CD4-positive, alpha-beta T cell (primary cell): ENCODE measurements around the gene CPED1. TPM values are rescaled to one million over a fixed set of nuclear protein-coding genes. Genes with fewer than 3 reads are reported as not detected.

ENCODE experiments used
- ATAC-seq: fragments of 200-7000 bp; cut with Tn5 transposase; one replicate; pipeline ENCODE4 v1.10.0; 2022; ENCODE audit warnings: mild to moderate bottlenecking; ENCODE audit not compliant: poor library complexity
- CTCF ChIA-PET: fragments of 350-600 bp; sonication (Branson Sonifier 250); formaldehyde crosslinking; loops from one replicate; lab custom pipeline; 2021; ENCODE audit warnings: antibody characterized with exemption, inconsistent platforms; lab: Charles Lee
- POLR2A ChIA-PET: fragments of 350-600 bp; sonication (Branson Sonifier 250); formaldehyde crosslinking; loops from one replicate; lab custom pipeline; 2021; ENCODE audit warnings: antibody characterized with exemption, inconsistent platforms; lab: Charles Lee
- DNase-seq, 14 experiments: peaks; one replicate each; pipeline ENCODE4 v3.0.0-alpha.2; 2013 to 2020; ENCODE audit warnings: mixed read lengths in 2 of 14
- H3K27ac ChIP-seq, 2 donors: one replicate each; pipeline versions ENCODE4 v1.5.1 to v1.7.0; 2013; ENCODE audit warnings: low read length in 2 of 2, low read depth in 1 of 2, mild to moderate bottlenecking in 1 of 2
- H3K27me3 ChIP-seq, 2 experiments: 1 replicate in 1 of 2; 2 replicates in 1 of 2; pipeline versions ENCODE4 v1.6.1 to v1.7.0; 2013; ENCODE audit warnings: low read length in 2 of 2, control low read depth in 1 of 2, mild to moderate bottlenecking in 1 of 2, moderate library complexity in 1 of 2; ENCODE audit not compliant: insufficient read depth in 2 of 2, control insufficient read depth in 1 of 2
- H3K36me3 ChIP-seq: one replicate; pipeline ENCODE4 v1.6.1; 2013; ENCODE audit warnings: low read length, control low read depth; ENCODE audit not compliant: insufficient read depth
- H3K4me1 ChIP-seq: one replicate; pipeline ENCODE4 v1.6.1; 2013; ENCODE audit warnings: low read length, control low read depth; ENCODE audit not compliant: insufficient read depth
- H3K4me3 ChIP-seq: one replicate; pipeline ENCODE4 v1.5.1; 2013; ENCODE audit warnings: mild to moderate bottlenecking, low read length, moderate library complexity
- H3K9me3 ChIP-seq, 2 experiments: 1 replicate in 1 of 2; 2 replicates in 1 of 2; pipeline versions ENCODE4 v1.6.1 to v1.7.0; 2013; ENCODE audit warnings: low read length in 2 of 2, mild to moderate bottlenecking in 2 of 2, control low read depth in 1 of 2, moderate library complexity in 1 of 2; ENCODE audit not compliant: control insufficient read depth in 1 of 2, insufficient read depth in 1 of 2
- H3K27ac Mint-ChIP-seq: one replicate; pipeline ENCODE4 v1.8.0; 2020; ENCODE audit warnings: mixed read lengths
- H3K27me3 Mint-ChIP-seq: one replicate; pipeline ENCODE4 v1.8.0; 2021; ENCODE audit warnings: mixed read lengths
- H3K36me3 Mint-ChIP-seq: one replicate; pipeline ENCODE4 v1.8.0; 2021; ENCODE audit warnings: low read depth, mixed read lengths
- H3K4me1 Mint-ChIP-seq: one replicate; pipeline ENCODE4 v1.8.0; 2021; ENCODE audit warnings: low read depth, mixed read lengths
- H3K4me3 Mint-ChIP-seq: one replicate; pipeline ENCODE4 v1.8.0; 2020; ENCODE audit warnings: mild to moderate bottlenecking, mixed read lengths
- H3K9me3 Mint-ChIP-seq: one replicate; pipeline ENCODE4 v1.8.0; 2020; ENCODE audit warnings: mixed read lengths
- intact Hi-C, 2 experiments: fragments of 100-400 bp; cut with DNase I in 1 of 2; cut with micrococcal nuclease in 1 of 2; formaldehyde crosslinking; loops; one replicate each; pipeline versions ENCODE4 v1.15.1 to v1.9.0; 2023 to 2025; cut with DNase I, micrococcal nuclease
- total RNA-seq, 174 experiments: library from RNA in 2 of 174; stranded (reverse) in 2 of 174; gene quantifications; one replicate each; pipeline ENCODE4 v1.2.3 and lab custom pipeline; 2021 to 2026
- TF ChIP-seq, protein P1 (sequence below): fragments of 200-600 bp; IDR thresholded peaks from one replicate; pipeline ENCODE4 v1.8.0; 2022; ENCODE audit warnings: antibody characterized with exemption, mild to moderate bottlenecking

The CPED1 gene
- total RNA-seq, 2 experiments from 2014 or later: 0.08 to 0.19 TPM

- Histone ChIP-seq H3K4me1 (no peaks in the 10 kb centered on the region), H3K36me3 (no peaks in the 10 kb centered on the region), H3K27me3 (no peaks in the 10 kb centered on the region), H3K4me3 (no peak overlapping the region), H3K9me3 (no peaks in the 10 kb centered on the region), H3K27ac (no peak overlapping the region)
- intact Hi-C loops: no loop called here
- ATAC-seq (no peak), DNase-seq (no peak)
- no peaks in the 10 kb centered on the region for H3K4me1 Mint-ChIP-seq
- H3K27ac Mint-ChIP-seq: no peak overlapping the region
- no peak overlapping the region for H3K4me3 Mint-ChIP-seq
- ChIA-PET CTCF (no interaction called here), POLR2A (interaction anchor here (0.6 kb wide), 1 partner anchor 38 kb away, joined by 4 read pairs; no protein-coding TSS in a partner anchor)
- H3K27me3 Mint-ChIP-seq: peaks cover 19% of the 10 kb centered on the region
- H3K36me3 Mint-ChIP-seq: no peaks in the 10 kb centered on the region
- TF ChIP-seq, protein P1, sequence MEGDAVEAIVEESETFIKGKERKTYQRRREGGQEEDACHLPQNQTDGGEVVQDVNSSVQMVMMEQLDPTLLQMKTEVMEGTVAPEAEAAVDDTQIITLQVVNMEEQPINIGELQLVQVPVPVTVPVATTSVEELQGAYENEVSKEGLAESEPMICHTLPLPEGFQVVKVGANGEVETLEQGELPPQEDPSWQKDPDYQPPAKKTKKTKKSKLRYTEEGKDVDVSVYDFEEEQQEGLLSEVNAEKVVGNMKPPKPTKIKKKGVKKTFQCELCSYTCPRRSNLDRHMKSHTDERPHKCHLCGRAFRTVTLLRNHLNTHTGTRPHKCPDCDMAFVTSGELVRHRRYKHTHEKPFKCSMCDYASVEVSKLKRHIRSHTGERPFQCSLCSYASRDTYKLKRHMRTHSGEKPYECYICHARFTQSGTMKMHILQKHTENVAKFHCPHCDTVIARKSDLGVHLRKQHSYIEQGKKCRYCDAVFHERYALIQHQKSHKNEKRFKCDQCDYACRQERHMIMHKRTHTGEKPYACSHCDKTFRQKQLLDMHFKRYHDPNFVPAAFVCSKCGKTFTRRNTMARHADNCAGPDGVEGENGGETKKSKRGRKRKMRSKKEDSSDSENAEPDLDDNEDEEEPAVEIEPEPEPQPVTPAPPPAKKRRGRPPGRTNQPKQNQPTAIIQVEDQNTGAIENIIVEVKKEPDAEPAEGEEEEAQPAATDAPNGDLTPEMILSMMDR: no peak
- no peaks in the 10 kb centered on the region for H3K9me3 Mint-ChIP-seq
Measured at GRCh38 chr7:121069346-121070100, 81.0 kb downstream of the CPED1 start.

DNA sequence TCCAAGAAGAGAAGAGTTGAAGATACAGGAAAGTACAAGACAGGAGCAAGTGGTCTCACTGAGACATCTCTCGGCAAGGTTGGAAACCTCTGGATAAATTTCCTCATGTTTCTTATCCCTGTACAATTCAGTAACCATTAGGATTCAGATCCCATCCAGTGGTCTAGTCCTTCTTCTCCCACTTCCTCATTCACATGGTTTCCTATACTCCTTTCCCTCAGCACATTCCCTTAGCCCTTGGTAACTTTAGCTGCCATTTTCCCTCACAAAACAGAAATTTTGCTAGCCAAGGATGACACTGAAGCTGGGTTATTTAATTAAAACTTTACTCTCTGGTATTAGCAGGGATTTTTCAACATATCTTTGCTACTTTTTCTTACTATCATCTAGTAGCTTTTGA lies 82.6 kb downstream of the CPED1 start:
- no peaks in the 10 kb centered on the region for H3K27me3 ChIP-seq
- no peaks in the 10 kb centered on the region for H3K4me1 ChIP-seq
- ChIA-PET POLR2A (no interaction called here), CTCF (no interaction called here)
- Mint-ChIP-seq H3K36me3 (no peaks in the 10 kb centered on the region), H3K9me3 (no peaks in the 10 kb centered on the region), H3K27ac (no peak overlapping the region), H3K4me1 (no peaks in the 10 kb centered on the region), H3K27me3 (peaks cover 25% of the 10 kb centered on the region), H3K4me3 (no peak overlapping the region)
- intact Hi-C loops: no loop called here
- no peak overlapping the region for H3K4me3 ChIP-seq
- TF ChIP-seq, protein P1: no peak
- no peaks in the 10 kb centered on the region for H3K9me3 ChIP-seq
- DNase-seq: no peak
- H3K27ac ChIP-seq: no peak overlapping the region
- H3K36me3 ChIP-seq: no peaks in the 10 kb centered on the region
- no peak for ATAC-seq

- CTCF ChIA-PET: no interaction called here
- intact Hi-C loops: no loop called here
- Histone ChIP-seq H3K9me3 (no peaks in the 10 kb centered on the region), H3K27me3 (no peaks in the 10 kb centered on the region), H3K4me3 (no peak overlapping the region), H3K36me3 (no peaks in the 10 kb centered on the region), H3K4me1 (no peaks in the 10 kb centered on the region), H3K27ac (no peak overlapping the region)
- POLR2A ChIA-PET: no interaction called here
- no peak overlapping the region for H3K4me3 Mint-ChIP-seq
- no peak overlapping the region for H3K27ac Mint-ChIP-seq
- H3K9me3 Mint-ChIP-seq: no peaks in the 10 kb centered on the region
- TF ChIP-seq, protein P1: no peak
- DNase-seq (no peak), ATAC-seq (no peak)
- H3K4me1 Mint-ChIP-seq: no peaks in the 10 kb centered on the region
- H3K36me3 Mint-ChIP-seq: no peaks in the 10 kb centered on the region
- H3K27me3 Mint-ChIP-seq: peaks cover 26% of the 10 kb centered on the region
Measured at GRCh38 chr7:121071662-121072061, 83.2 kb downstream of the CPED1 start.
